ENCODE measurements around the gene LRIG1. TPM values are rescaled to one million over a fixed set of nuclear protein-coding genes. Genes with fewer than 3 reads are reported as not detected.
A peak's percentile ranks its signal among the peaks of the same experiment; 100 is the strongest.

The LRIG1 gene
- total RNA-seq, 4 donors from 2014 or later, result 44.2 to 96.2 (median 57.6) TPM

- no peak for DNase-seq (ENCODE audit: low spot score)
- no peak for ATAC-seq (ENCODE audit: low FRiP score)
- TF ChIP-seq CTCF (IDR thresholded peaks at IDR 0.05), result no peak
These were observed 106.0 kb downstream of the LRIG1 start for GRCh38 chr3:66394753-66395249.

- ATAC-seq (ENCODE audit: low FRiP score), result peak; percentile 10
- TF ChIP-seq CTCF (IDR thresholded peaks at IDR 0.05), result no peak
- no peak for DNase-seq (ENCODE audit: low spot score)
These were observed 106.6 kb downstream of the LRIG1 start for GRCh38 chr3:66394019-66394752.

- DNase-seq (ENCODE audit: low spot score), result no peak
- no peak for TF ChIP-seq CTCF (IDR thresholded peaks at IDR 0.05)
- ATAC-seq (ENCODE audit: low FRiP score), result no peak
These were observed 107.4 kb downstream of the LRIG1 start for GRCh38 chr3:66393333-66394005.

GRCh38 chr3:66392966-66393332, 107.9 kb downstream of the LRIG1 start:
- ATAC-seq (ENCODE audit: low FRiP score) (no peak), DNase-seq (ENCODE audit: low spot score) (no peak)
- TF ChIP-seq CTCF (IDR thresholded peaks at IDR 0.05), result no peak

- DNase-seq (ENCODE audit: low spot score), result no peak
These were observed 108.3 kb downstream of the LRIG1 start for GRCh38 chr3:66392512-66392911.

GRCh38 chr3:66390013-66390412, 110.8 kb downstream of the LRIG1 start:
- no peak for TF ChIP-seq CTCF (IDR thresholded peaks at IDR 0.05)
- no peak for ATAC-seq (ENCODE audit: low FRiP score)

More at GRCh38 chr3:66392512-66392911, 108.3 kb downstream of the LRIG1 start:
- ATAC-seq (ENCODE audit: low FRiP score), result no peak
- no peak for TF ChIP-seq CTCF (IDR thresholded peaks at IDR 0.05)

More at GRCh38 chr3:66390013-66390412, 110.8 kb downstream of the LRIG1 start:
- no peak for DNase-seq (ENCODE audit: low spot score)

All from omental fat pad (tissue), 4 donors.